ENCODE results near the gene MUC4. TPM values are rescaled to one million over a fixed set of nuclear protein-coding genes. Genes with fewer than 3 reads are reported as not detected.
A peak's percentile ranks its signal among the peaks of the same experiment; 100 is the strongest.

The MUC4 gene
- total and polyA plus RNA-seq, 2 experiments from 2014 or later: not detected

GRCh38 chr3:195859061-195859845, 47.5 kb upstream of the MUC4 start:
- TF ChIP-seq EZH2phosphoT487 (IDR thresholded peaks at IDR 0.05; ENCODE audit: insufficient read depth, low read depth) (no peak), EZH2 (IDR thresholded peaks at IDR 0.05; ENCODE audit: insufficient read depth, poor library complexity, severe bottlenecking) (no peak)
- peak overlapping the region; percentile 76 for H2AFZ ChIP-seq
- no peaks in the 10 kb centered on the region for H4K20me1 ChIP-seq (ENCODE audit: insufficient read depth)
- in situ Hi-C loops (cut with MboI): no loop called here
- H3K27ac ChIP-seq: no peak overlapping the region
- no peaks in the 10 kb centered on the region for H3K79me2 ChIP-seq (ENCODE audit: insufficient read depth)
- H3K9me2 ChIP-seq (ENCODE audit: insufficient read depth): no peaks in the 10 kb centered on the region
- WGBS, 2 experiments (ENCODE audit: low coverage in 1 of 2, low lambda C conversion rate in 2 of 2, missing lambda C conversion rate in 2 of 2): 12% methylated on average over 21 of the region's 21 CpGs
- no peaks in the 10 kb centered on the region for H3K4me1 ChIP-seq (ENCODE audit: insufficient read depth)
- no peaks in the 10 kb centered on the region for H3K36me3 ChIP-seq (ENCODE audit: low read depth)
- peak overlapping the region; percentile 86 for H3K4me2 ChIP-seq (ENCODE audit: unreplicated experiment)
- DNase-seq: peak; percentile 70
- no peaks in the 10 kb centered on the region for H3K27me3 ChIP-seq (replicated peaks; ENCODE audit: insufficient read depth)
- H3F3A ChIP-seq (ENCODE audit: insufficient read depth): no peaks in the 10 kb centered on the region
- peak overlapping the region; percentile 59 for H3K4me3 ChIP-seq
- no peaks in the 10 kb centered on the region for H3K9me3 ChIP-seq (ENCODE audit: low read depth)
- H3K9ac ChIP-seq: peak overlapping the region; percentile 13; the same call in 1 of the 2 replicates

GRCh38 chr3:195856410-195857084, 44.8 kb upstream of the MUC4 start:
- in situ Hi-C loops (cut with MboI): no loop called here
- no peak overlapping the region for H3K9ac ChIP-seq
- no peaks in the 10 kb centered on the region for H3K9me3 ChIP-seq (ENCODE audit: low read depth)
- no peaks in the 10 kb centered on the region for H3F3A ChIP-seq (ENCODE audit: insufficient read depth)
- no peaks in the 10 kb centered on the region for H3K27me3 ChIP-seq (replicated peaks; ENCODE audit: insufficient read depth)
- no peaks in the 10 kb centered on the region for H4K20me1 ChIP-seq (ENCODE audit: insufficient read depth)
- no peaks in the 10 kb centered on the region for H3K4me1 ChIP-seq (ENCODE audit: insufficient read depth)
- H3K4me3 ChIP-seq: no peak overlapping the region
- DNase-seq: no peak
- no peak for TF ChIP-seq EZH2 (IDR thresholded peaks at IDR 0.05; ENCODE audit: insufficient read depth, poor library complexity, severe bottlenecking)
- no peak for TF ChIP-seq EZH2phosphoT487 (IDR thresholded peaks at IDR 0.05; ENCODE audit: insufficient read depth, low read depth)
- no peak overlapping the region for H3K4me2 ChIP-seq (ENCODE audit: unreplicated experiment)
- no peak overlapping the region for H3K27ac ChIP-seq
- H2AFZ ChIP-seq: no peak overlapping the region
- H3K79me2 ChIP-seq (ENCODE audit: insufficient read depth): no peaks in the 10 kb centered on the region
- no peaks in the 10 kb centered on the region for H3K9me2 ChIP-seq (ENCODE audit: insufficient read depth)
- WGBS, 2 experiments (ENCODE audit: low coverage in 1 of 2, low lambda C conversion rate in 2 of 2, missing lambda C conversion rate in 2 of 2): 76 to 81% methylated on average over 15 of the region's 15 CpGs
- no peaks in the 10 kb centered on the region for H3K36me3 ChIP-seq (ENCODE audit: low read depth)

GRCh38 chr3:195855471-195856409, 44.0 kb upstream of the MUC4 start:
- Histone ChIP-seq H3K36me3 (ENCODE audit: low read depth) (no peaks in the 10 kb centered on the region), H2AFZ (no peak overlapping the region), H4K20me1 (ENCODE audit: insufficient read depth) (no peaks in the 10 kb centered on the region), H3K79me2 (ENCODE audit: insufficient read depth) (no peaks in the 10 kb centered on the region), H3K9me2 (ENCODE audit: insufficient read depth) (no peaks in the 10 kb centered on the region), H3K4me2 (ENCODE audit: unreplicated experiment) (no peak overlapping the region), H3K27ac (no peak overlapping the region), H3K9me3 (ENCODE audit: low read depth) (no peaks in the 10 kb centered on the region), H3K4me1 (ENCODE audit: insufficient read depth) (no peaks in the 10 kb centered on the region), H3F3A (ENCODE audit: insufficient read depth) (no peaks in the 10 kb centered on the region), H3K27me3 (replicated peaks; ENCODE audit: insufficient read depth) (no peaks in the 10 kb centered on the region), H3K4me3 (no peak overlapping the region), H3K9ac (no peak overlapping the region)
- DNase-seq: no peak
- TF ChIP-seq EZH2 (IDR thresholded peaks at IDR 0.05; ENCODE audit: insufficient read depth, poor library complexity, severe bottlenecking) (no peak), EZH2phosphoT487 (IDR thresholded peaks at IDR 0.05; ENCODE audit: insufficient read depth, low read depth) (no peak)
- 78 to 80% methylated on average over 13 of the region's 13 CpGs for WGBS, 2 experiments (ENCODE audit: low coverage in 1 of 2, low lambda C conversion rate in 2 of 2, missing lambda C conversion rate in 2 of 2)
- in situ Hi-C loops (cut with MboI): no loop called here

GRCh38 chr3:195854628-195855294, 43.0 kb upstream of the MUC4 start:
- Histone ChIP-seq H3K9ac (no peak overlapping the region), H3K27ac (no peak overlapping the region), H3K4me2 (ENCODE audit: unreplicated experiment) (no peak overlapping the region), H3K27me3 (replicated peaks; ENCODE audit: insufficient read depth) (no peaks in the 10 kb centered on the region), H4K20me1 (ENCODE audit: insufficient read depth) (no peaks in the 10 kb centered on the region), H3F3A (ENCODE audit: insufficient read depth) (no peaks in the 10 kb centered on the region), H3K4me3 (no peak overlapping the region), H3K79me2 (ENCODE audit: insufficient read depth) (no peaks in the 10 kb centered on the region), H3K9me2 (ENCODE audit: insufficient read depth) (no peaks in the 10 kb centered on the region), H3K9me3 (ENCODE audit: low read depth) (no peaks in the 10 kb centered on the region), H2AFZ (no peak overlapping the region), H3K36me3 (ENCODE audit: low read depth) (no peaks in the 10 kb centered on the region), H3K4me1 (ENCODE audit: insufficient read depth) (no peaks in the 10 kb centered on the region)
- WGBS, 2 experiments (ENCODE audit: low coverage in 1 of 2, low lambda C conversion rate in 2 of 2, missing lambda C conversion rate in 2 of 2): 86 to 93% methylated on average over 8 to 9 of the region's 9 CpGs
- in situ Hi-C loops (cut with MboI): no loop called here
- TF ChIP-seq EZH2 (IDR thresholded peaks at IDR 0.05; ENCODE audit: insufficient read depth, poor library complexity, severe bottlenecking) (no peak), EZH2phosphoT487 (IDR thresholded peaks at IDR 0.05; ENCODE audit: insufficient read depth, low read depth) (no peak)
- DNase-seq: no peak
